ENCODE data around the gene FUT9. TPM values are rescaled to one million over a fixed set of nuclear protein-coding genes. Genes with fewer than 3 reads are reported as not detected.

The FUT9 gene
- total RNA-seq, 2 donors from 2014 or later, result 1.5 to 4.3 TPM

- Mint-ChIP-seq H3K27me3 (ENCODE audit: insufficient read depth) (no peaks in the 10 kb centered on the region), H3K4me1 (peaks cover 4% of the 10 kb centered on the region), H3K9me3 (peaks cover 17% of the 10 kb centered on the region), H3K4me3 (no peak overlapping the region), H3K36me3 (ENCODE audit: low read depth) (no peaks in the 10 kb centered on the region), H3K27ac (no peak overlapping the region)
- Histone ChIP-seq H3K9me3 (ENCODE audit: control insufficient read depth, low read length) (no peaks in the 10 kb centered on the region), H3K27me3 (ENCODE audit: control insufficient read depth, insufficient read depth, low read length, poor library complexity, severe bottlenecking) (no peaks in the 10 kb centered on the region), H3K27ac (ENCODE audit: low read depth, low read length) (no peak overlapping the region), H3K36me3 (ENCODE audit: control insufficient read depth, insufficient read depth, low read length) (no peaks in the 10 kb centered on the region), H3K4me3 (ENCODE audit: low read length) (no peak overlapping the region), H3K9ac (ENCODE audit: extremely low read depth, low read length, poor library complexity, severe bottlenecking) (no peak overlapping the region), H3K4me1 (ENCODE audit: control insufficient read depth, insufficient read depth, low read length) (peaks cover 3% of the 10 kb centered on the region)
- TF ChIP-seq CTCF (conservative IDR thresholded peaks at IDR 0.05), result no peak
- no peak for DNase-seq
- 86 to 100% methylated on average over 1 to 5 of the region's 5 CpGs for WGBS, 2 experiments (ENCODE audit: insufficient coverage in 1 of 2, insufficient read length in 1 of 2)
These were observed 12.9 kb upstream of the FUT9 start for GRCh38 chr6:96002912-96003311.

DNA sequence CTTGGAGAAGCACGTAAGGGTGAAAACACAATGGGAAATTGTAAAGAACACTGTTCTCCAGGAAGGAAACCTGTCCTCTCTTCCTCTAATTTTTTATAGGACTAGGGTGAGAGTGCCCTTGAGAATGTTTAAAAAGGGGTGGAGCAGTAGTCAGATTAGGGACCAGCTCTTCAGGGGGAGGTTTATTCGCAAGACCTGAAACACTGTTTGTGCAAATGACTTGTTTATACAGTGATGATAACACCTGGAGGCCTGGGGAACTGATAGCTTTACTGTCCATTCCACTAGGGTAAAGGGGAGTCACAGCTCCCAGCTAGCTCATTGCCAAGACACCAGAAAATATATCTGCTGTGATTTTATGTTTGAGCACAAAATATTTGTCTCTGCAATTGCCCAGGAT is 8.1 kb upstream of the FUT9 start:
- peaks cover 3% of the 10 kb centered on the region for H3K4me1 ChIP-seq (ENCODE audit: control insufficient read depth, insufficient read depth, low read length)
- H3K36me3 ChIP-seq (ENCODE audit: control insufficient read depth, insufficient read depth, low read length), result no peaks in the 10 kb centered on the region
- no peaks in the 10 kb centered on the region for H3K9me3 ChIP-seq (ENCODE audit: control insufficient read depth, low read length)
- Mint-ChIP-seq H3K4me3 (no peak overlapping the region), H3K4me1 (peaks cover 9% of the 10 kb centered on the region), H3K9me3 (no peaks in the 10 kb centered on the region), H3K36me3 (ENCODE audit: low read depth) (no peaks in the 10 kb centered on the region), H3K27ac (no peak overlapping the region), H3K27me3 (ENCODE audit: insufficient read depth) (peaks cover 4% of the 10 kb centered on the region)
- no peak overlapping the region for H3K27ac ChIP-seq (ENCODE audit: low read depth, low read length)
- no peak overlapping the region for H3K4me3 ChIP-seq (ENCODE audit: low read length)
- no peaks in the 10 kb centered on the region for H3K27me3 ChIP-seq (ENCODE audit: control insufficient read depth, insufficient read depth, low read length, poor library complexity, severe bottlenecking)
- 60 to 84% methylated on average over 1 to 2 of the region's 2 CpGs for WGBS, 2 experiments (ENCODE audit: insufficient coverage in 1 of 2, insufficient read length in 1 of 2)
- no peak for DNase-seq
- TF ChIP-seq CTCF (conservative IDR thresholded peaks at IDR 0.05), result no peak
- H3K9ac ChIP-seq (ENCODE audit: extremely low read depth, low read length, poor library complexity, severe bottlenecking), result no peak overlapping the region

DNA sequence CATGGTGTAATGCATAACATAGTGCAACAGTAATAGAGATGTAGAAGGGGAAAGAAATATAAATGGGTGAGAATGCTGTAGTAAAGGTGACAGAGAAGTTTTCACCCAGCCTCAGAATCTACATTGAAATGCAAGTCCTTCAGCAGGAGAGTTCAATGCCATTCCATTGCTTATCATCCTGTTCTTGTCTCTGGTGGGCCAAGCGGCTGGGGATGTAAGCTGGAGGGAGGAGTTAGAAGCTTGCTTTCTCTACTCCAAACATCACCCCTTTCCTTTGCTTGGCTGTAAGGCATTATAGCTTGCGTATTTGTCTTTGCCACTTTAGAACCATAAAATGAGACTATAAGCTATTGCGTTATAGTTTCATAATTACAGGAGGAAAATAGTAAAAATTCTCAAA is 2.2 kb upstream of the FUT9 start:
- peak; percentile 57 for DNase-seq
- no peak for TF ChIP-seq CTCF (conservative IDR thresholded peaks at IDR 0.05)
- Histone ChIP-seq H3K9me3 (ENCODE audit: control insufficient read depth, low read length) (no peaks in the 10 kb centered on the region), H3K4me3 (ENCODE audit: low read length) (no peak overlapping the region), H3K4me1 (ENCODE audit: control insufficient read depth, insufficient read depth, low read length) (no peaks in the 10 kb centered on the region), H3K27me3 (ENCODE audit: control insufficient read depth, insufficient read depth, low read length, poor library complexity, severe bottlenecking) (peaks cover 18% of the 10 kb centered on the region), H3K27ac (ENCODE audit: low read depth, low read length) (no peak overlapping the region), H3K36me3 (ENCODE audit: control insufficient read depth, insufficient read depth, low read length) (no peaks in the 10 kb centered on the region), H3K9ac (ENCODE audit: extremely low read depth, low read length, poor library complexity, severe bottlenecking) (no peak overlapping the region)
- 71% methylated on average over 3 of the region's 3 CpGs; no CpG with 5 or more reads in 1 of the 2 experiments for WGBS, 2 experiments (ENCODE audit: insufficient coverage in 1 of 2, insufficient read length in 1 of 2)
- Mint-ChIP-seq H3K4me1 (peaks cover 20% of the 10 kb centered on the region), H3K9me3 (no peaks in the 10 kb centered on the region), H3K27ac (no peak overlapping the region), H3K36me3 (ENCODE audit: low read depth) (no peaks in the 10 kb centered on the region), H3K4me3 (no peak overlapping the region), H3K27me3 (ENCODE audit: insufficient read depth) (peaks cover 47% of the 10 kb centered on the region)

Measured in endodermal cell (in vitro differentiated cells).